Uterus (tissue), 2 donors: Measurements from ENCODE around the gene MAGI2.

ENCODE experiments used
- CTCF ChIP-seq, 4 experiments: fragments of 200-600 bp in 2 of 4; fragments of 450-650 bp in 2 of 4; sonication (generic) in 2 of 4; IDR thresholded peaks; one replicate each; pipeline ENCODE4 v1.5.1; 2016 to 2019; ENCODE audit warnings: antibody characterized with exemption in 4 of 4, mild to moderate bottlenecking in 2 of 4, moderate library complexity in 1 of 4
- POLR2A ChIP-seq, 2 donors: fragments of 450-650 bp; IDR thresholded peaks; one replicate each; pipeline ENCODE4 v1.6.1; 2016; ENCODE audit warnings: antibody characterized with exemption in 2 of 2, mild to moderate bottlenecking in 1 of 2, moderate library complexity in 1 of 2

- no peak for TF ChIP-seq POLR2A (IDR thresholded peaks at IDR 0.05)
- no peak for TF ChIP-seq CTCF (IDR thresholded peaks at IDR 0.05)
These were observed 1314.1 kb downstream of the MAGI2 start for GRCh38 chr7:78139335-78139734.
